HG02885 (cell line): ENCODE measurements around the gene YIF1A.

ENCODE experiments used
- ATAC-seq: cut with Tn5 transposase; IDR thresholded peaks from one replicate; pipeline ENCODE4 v1.9.1; 2021; ENCODE audit warnings: mild to moderate bottlenecking; ENCODE audit not compliant: unreplicated experiment, poor library complexity

YIF1A gene, protein sequence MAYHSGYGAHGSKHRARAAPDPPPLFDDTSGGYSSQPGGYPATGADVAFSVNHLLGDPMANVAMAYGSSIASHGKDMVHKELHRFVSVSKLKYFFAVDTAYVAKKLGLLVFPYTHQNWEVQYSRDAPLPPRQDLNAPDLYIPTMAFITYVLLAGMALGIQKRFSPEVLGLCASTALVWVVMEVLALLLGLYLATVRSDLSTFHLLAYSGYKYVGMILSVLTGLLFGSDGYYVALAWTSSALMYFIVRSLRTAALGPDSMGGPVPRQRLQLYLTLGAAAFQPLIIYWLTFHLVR

DNA sequence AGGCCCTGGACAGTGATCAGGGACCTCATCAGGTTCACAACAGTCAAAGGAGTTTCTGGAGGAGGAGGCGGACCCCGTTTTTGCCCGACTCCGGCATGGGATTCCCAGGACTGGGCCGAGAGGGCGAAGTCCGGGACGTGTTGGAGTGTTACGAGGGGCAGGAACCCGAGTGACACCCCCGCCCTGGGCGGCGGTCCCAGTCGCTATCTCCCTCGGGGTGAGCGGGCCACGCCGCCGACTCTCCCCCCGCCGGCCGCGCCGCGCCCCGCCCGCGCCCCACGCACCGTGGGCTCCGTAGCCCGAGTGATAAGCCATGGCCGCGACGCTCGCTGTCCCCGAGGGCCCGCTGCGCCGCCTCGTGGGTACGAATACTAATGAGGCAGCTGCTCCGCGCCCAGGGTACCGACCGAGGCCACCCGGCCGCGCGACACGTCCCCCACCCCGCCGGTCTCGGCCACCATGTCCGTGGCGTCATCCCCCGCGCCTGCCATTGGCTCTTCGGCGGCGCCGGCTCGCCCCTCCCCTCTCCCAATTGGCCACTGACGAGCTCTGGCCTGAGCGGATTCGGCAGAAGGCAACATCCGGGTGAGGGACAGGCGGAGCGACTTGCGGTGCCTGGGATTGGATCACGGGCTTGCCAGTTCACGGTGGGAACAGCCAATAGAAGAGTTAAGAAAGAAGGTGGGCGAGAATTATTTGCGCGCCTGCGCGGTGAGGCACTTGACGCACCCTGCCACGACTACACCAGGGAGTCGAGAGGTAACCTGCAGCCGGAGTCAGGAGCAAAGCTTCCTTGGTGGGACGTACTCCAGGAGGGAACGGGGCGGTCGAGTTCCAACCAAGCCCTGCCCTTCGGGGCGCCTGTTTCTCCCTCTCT, at the start of gene YIF1A:
Gene YIF1A (minus strand): TSS at position 473 of the 877 bp plus-strand sequence. CDS start 158 bp downstream, at position 315.
- peak; percentile 94 for ATAC-seq

DNA sequence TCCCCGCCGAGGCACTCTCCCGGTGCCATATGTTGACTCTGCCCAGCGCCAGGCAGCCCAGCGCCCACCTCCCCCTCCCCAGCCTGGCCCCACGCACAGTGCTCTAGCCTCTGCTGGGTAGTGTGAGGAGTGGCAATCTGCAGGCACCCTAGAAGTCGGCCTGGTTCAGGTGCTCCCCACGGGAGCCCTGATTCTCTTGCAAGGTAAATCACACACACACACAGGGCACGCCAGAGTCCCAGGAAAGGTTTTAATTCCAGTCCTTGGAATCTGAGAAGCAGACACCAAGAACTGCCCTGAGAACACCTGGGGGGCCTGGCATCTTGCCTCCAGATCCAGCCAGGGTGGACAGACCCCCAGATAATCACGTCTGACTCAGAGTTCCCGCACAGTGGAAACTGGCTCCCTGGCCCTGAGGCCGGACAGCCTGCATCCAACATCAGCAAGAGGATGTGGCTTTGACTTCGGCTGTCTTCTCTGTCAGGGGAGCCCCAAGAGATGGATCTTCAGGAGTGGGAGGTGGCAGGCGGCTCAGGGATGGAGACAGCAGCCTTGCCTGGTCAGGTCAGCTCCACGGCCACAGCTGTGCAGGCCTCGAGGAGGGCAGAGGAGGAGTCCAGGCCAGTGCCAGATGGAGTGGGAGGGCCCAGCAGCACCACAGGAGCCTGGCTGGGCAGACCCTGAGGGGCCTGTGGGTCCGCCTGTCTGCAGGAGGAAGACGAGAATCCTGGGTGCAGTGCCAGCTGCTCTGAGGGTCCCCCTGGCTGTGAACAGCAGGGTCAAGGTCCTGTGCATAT, 48.4 kb upstream of the YIF1A start:
- peak; percentile 6 for ATAC-seq

DNA sequence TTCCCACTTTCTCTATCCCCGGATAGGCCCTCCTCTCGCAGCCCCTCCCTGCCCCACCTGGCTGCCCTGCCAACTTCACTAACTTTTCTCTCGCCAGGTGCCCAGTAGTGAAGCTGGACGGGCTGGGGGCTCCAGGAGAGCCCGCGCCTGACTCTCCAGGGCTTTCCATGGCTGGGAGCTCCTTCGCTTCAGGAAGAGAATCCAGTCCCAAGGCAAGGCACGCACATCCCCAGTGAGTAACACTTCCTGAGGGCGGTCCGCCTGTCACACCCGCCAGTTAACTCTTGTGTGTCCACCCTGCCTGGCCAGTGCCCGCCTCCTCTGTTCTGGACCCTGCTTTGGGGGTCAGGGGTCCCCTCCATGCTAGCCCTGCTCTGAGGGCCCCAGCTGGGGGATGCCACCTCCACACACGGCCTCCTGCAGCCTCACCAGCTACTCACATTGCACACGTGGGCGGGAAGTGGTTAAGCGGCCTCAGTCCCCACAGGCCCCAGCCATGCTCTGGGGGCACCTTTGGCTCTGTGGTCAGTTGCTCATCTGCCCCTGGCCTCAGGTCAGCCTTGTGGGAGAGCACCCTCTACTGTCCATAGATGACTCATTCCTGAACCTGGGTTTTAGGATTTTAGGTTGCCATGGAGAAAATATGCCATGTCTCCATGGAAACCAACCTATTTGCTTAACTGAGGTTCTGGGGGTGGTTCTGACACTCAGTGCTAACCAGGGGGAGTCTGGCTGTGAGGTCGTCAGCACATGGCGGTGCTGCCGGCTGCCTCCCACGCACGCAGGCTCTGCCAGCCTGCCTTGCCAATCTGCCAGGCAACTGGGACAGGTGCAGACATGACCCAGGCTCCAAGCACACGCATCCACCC, 47.5 kb upstream of the YIF1A start, which contains the start of gene RIN1:
Gene RIN1 (minus strand): TSS at position 201 of the 869 bp plus-strand sequence. CDS start 32 bp downstream, at position 169.
- peak; percentile 71 for ATAC-seq

DNA sequence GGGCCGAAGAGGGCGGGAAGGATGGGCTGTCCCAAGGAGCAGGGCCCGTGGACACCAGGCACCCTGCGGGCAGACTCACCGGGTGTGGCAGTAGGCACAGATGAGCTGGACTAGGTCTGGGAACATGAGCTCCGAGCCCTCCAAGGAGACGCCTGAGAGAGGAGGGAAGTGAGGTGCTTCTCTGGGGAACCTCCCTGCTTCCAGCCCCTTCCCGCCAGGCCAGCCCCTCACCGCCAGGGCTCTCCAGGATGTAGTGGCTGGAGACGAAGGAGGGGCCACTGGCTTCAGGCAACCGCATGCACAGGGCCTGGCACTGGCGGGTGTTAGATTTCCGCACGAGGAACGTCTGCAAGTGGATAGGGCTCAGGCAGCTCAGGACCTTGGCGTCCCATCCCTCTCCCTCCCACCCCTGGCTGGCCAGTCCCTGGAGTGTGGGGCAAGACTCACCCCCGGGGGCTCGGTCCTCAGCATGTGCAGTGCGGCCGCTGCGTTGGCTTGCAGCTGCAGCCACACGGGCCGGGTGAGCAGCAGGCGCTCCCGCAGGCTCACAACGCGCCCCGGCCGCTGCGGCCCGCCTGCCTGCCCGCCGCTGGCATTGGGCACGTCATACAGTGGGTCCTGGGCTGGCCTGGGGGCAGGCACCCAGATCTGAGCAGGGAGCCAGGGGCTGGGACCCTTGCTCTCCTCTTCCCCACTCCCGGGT, 46.7 kb upstream of the YIF1A start:
- ATAC-seq, result no peak

DNA sequence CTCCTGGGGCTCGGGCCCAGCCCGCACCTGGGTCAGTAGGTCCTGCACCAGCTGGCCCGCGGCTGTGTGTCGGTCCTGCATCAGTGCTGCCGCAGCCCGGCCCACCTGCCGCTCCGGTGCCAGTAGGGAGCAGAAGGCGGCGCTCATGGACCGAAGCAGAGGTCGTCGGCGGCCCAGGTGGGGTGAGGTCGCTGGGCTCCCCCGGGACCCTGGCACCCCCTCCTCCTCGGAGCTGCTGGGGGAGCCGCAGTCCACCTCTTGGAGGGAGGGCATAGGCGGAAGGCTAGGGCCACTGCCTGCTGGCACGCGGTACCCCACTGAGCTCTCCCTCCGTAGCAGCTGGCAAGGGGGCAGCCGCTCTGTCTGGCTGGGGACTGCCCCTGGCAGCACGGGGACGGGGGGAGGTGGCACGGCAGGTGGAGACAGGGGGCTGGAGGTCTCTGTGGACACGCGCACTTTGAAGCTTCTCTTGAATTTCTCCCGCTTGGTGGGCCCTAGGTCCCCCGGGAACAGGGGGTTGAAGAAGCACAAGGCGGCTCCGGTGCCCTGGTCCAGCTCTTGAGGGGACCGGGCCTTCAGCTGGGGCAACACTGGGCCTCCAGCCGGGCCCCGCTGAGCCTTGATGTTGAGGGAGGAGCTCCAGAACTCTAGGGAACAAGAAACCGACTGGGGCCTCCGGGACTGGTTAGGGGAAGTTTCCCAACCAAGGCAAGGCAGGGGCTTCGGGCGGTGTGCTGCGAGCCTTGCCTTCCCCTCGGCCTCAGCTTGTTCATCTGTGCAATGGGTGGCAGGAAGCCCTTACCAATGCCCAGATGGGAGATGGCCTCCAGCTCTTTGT, 45.9 kb upstream of the YIF1A start:
- ATAC-seq, result no peak

DNA sequence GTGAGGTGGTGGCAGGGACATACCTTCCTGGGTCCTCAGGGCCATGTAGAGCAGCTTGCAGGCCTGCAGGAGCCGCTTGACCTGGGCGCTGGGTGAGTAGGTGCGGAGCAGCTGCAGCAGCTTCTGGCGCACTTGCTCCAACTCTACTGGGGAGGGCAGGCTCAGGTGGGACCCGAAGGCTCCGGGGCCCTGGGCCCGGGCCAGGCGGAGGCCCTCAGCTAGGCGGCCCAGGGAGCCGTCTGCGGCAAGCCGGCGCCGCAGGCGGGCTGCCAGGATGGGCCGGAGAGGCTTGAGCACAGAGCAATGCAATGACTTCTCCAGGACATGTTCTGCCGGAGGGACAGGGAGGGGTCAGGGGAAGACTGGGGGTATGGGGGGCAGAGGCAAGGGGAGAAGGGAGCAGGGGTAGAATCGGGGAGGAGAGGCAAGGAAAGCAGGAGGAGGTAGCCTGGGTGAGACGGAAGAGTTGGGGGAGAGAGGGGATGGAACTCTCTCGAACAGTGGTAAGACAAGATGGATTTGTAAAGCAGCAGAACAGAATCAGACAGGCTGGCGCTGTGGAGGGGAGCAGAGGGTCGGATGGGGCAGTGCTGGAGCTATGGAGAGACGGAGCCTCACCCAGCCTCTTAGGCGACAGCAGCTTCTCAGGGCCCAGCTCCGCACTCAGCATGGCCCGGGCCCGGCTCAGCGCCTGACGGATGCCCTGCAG, 45.1 kb upstream of the YIF1A start:
- no peak for ATAC-seq

DNA sequence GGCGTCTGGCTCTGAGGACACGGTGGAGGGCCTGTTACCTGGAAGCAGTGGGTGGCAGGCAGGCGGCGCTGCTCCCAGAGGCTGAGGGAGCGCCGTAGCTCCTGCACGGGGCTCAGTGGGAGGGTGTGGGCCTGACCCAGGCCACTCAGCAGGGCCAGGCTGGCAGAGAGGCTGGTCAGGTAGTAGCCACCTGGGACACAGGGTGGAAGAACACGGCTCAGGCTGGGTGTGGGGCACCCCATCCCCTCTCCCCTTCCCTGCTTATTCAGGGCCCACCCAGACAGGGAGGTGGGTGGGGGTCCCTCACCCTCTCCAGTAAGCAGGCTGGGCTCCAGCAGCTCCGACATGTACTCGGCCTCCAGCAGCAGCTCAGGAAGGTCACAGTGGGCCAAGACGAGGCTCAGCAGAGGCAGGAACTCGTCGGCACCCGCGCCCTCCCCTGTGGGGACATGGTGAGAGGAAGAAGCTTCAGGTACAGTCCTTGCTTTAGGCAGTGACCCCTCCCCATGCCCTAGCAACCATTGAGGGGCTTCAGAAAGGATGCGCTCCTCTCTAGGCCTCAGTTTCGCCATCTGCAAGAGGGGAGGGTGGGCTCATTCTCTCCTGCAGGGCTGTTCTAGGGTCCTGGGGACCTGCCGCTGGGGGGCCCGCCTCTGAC, 44.4 kb upstream of the YIF1A start:
- no peak for ATAC-seq

DNA sequence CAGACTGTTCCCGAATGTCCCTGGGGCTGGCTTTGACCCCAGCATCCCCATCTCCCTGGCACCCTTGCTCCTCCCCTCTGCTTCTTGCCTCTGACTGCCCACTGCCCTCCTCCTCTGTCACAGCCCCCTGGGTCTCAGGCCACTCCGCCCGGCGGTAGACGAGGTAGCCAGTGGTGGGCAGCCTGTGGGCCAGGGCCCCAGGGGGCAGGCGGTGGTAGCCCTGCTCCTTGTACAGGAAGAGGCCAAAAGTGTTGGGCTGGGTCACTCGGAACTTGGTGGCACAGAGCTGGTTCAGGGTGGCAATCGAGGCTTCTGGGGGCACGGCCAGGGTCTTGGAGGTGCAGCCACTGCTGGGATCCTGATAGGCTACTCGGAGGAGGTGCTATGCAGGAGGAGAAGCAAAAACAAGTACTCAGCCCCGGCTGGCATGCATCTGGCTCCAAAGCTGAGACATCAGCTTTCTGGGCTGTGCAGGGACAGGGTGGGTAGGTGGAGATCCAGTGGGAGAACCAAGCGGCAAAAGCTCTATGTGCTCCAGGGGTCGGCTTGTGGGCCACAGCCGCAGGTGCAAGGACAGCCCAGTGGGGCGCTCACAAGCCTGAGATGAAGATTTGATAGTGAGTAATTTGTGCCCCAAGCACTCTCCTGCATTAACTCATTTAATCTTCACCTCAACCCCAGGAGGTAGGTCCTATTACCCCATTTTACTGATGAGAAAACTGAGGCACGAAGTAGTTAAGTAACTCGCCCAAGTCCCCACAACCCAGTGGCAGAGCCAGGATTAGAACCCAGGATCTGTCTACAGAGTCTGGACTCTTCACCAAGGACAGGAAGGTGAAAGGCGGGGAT, 43.7 kb upstream of the YIF1A start:
- no peak for ATAC-seq

DNA sequence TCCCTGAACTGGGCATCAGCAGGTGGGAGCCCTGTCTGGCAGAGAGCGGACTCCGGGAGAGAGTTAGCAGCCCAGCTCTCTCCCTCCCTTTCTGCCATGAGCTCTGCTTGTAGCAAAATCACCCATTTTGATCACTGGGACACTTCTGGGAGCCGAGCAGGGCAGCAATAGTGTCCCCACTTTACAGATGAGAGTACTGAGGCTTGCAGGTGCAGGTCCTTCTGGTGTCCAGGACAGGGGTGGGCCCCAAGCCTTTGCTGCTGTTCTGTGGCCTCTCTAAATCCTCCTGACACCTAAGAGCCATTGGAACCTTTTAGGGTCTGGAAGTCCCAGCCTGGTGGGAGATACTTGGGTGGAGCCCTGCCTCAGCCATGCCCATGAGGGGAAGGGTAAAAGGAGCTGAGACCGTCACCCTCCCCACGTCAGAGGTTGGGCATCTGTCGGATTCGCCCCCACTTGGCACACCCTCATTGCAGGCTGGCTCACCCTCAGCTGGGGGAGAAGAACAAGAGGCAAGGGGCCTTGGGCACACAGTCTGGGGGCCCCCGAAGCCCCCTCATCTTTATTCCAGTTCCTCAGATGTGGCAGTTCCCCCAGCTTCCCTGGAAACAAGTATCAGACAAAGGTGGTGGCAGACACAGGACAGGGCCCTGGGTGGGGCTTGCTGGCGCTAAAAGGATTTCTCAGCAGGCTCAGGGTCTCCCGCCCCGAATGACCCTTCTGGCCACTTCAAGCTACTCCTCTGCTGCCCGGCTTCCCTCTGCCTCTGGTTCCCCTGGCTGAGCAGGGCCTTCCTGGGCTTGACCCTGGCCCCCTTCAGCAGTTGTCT, 42.8 kb upstream of the YIF1A start:
- no peak for ATAC-seq

DNA sequence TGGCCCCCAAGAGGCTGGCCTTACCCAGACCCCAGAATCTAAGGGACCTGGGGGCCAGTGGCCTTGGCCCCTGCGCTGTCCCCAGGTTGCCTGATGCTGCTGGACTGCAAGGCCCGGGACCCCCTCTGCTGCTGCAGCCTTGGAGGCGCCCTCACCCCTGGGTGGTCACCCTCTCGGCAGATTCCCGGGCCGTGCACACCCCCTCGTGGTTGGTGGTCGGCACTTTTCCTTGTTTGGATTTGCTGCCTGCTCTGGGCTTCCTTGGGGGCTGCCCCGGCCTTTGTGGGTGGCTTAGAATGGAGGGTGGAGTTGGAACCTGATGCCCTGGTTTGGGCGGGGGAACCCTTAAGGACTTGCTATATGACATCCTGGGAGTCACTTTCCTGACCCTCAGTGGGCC, 42.0 kb upstream of the YIF1A start:
- ATAC-seq, result no peak

DNA sequence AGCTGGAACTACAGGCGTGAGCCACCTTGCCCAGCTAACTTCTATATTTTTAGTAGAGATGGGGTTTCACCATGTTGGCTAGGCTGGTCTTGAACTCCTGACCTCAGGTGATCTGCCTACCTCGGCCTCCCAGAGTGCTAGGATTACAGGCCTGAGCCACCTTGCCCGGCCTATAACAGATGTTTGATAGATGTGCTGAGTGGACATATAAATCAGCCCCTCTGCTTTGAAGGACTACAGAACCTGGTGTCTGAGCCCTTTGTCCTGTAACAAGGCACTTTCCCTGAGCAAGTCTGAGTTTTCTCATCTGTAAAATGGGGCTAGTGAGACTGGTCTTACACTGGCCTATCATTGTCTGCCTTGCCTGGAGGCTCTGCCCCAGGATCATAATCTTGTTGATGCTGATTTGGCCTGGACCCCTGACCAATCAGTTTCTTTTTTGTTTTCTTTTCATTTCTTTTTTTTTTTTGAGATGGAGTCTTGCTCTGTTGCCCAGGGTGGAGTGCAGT, 40.3 kb upstream of the YIF1A start:
- no peak for ATAC-seq

DNA sequence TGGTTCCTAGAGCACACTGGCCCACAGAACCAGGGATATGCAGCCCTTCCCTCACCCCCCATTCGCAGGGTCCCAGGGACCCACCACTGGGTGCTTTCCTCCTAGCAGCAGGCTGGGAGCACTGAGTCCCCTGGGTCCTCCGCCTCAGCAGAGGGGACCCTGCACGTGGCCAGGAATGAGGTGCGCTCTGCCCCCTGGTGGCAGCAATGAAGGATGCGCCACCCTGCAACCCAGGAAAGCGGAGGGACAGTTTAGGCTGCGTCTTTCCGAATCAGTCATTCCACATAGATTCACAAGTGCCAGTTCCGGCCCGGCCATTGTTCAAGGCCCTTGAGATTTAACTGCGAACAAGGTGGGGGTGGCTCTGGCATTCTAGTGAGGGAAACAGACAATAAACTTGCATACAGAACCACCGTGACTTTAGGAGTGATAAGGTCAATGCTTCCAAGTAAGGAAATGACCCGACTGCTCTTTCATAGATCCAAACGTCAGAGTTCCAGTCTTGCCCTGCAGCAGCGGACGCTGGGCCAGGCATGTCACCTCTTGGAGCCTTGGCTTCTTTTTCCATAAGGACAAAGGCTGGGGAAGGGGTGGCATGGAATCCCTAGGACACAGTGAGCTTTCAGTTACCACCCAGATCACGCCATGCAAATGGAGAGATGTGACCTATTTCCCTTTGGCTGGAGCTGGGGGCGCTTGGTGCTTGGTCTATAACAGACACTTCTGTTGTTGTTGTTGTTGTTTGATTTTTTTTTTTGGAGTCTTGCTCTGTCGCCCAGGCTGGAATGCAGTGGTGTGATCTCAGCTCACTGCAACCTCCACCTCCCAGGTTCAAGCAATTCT, 39.6 kb upstream of the YIF1A start:
- peak; percentile 59 for ATAC-seq

DNA sequence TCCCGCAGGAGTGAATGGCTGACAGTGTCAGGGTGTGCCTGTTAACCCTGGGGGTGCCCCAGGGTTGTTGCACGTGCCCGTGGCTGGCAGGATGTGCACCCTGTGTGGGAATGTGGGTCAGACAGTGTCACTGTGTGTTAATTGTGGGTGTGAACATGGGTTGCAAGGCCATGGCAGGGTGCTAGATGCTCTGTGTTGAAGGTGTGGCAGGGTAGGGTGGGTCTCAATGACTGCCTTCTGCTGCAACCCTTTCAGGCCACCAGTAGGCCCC, 39.0 kb upstream of the YIF1A start:
- no peak for ATAC-seq

DNA sequence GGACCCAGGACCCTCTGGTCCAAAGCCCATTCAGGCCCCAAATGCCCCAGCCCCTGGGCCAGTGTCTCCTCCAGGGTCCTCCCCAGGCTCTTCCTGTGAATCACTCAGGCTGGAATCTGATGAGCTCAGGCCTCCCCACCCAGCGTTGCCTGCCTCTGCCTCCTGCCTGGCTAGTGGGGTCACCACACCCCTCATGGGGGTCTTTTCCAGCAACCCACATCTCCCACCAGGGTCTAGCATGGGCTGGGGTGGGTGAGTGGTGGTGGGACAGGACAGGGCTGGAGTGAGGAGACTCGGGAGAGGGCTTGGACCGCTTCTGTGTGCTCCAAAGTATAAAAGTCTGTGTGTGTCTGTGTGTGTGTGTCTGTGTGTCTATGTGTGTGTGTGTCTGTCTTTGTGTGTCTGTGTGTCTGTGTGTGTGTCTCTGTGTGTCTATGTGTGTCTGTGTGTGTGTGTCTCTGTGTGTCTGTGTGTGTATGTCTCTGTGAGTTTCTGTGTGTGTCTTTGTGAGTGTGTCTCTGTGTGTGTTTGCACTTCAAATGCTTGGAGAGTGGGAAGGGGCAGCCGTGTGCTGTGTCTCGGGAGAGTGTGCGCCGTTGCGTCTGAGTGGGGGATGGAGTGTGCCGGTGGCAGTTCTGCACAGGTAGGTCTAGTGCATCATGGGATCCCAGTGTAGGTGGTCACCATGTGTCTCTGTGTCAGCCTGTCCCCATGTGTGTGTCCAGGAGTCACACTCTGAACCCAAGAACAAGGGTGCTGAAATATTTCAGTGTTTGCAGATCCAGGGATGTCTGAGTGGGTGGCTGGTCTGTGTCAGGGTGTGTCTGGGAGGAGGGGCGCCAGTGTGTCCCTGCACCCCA, 38.5 kb upstream of the YIF1A start:
- no peak for ATAC-seq
